Measurements from ENCODE around the gene EAF2. TPM values are rescaled to one million over a fixed set of nuclear protein-coding genes. Genes with fewer than 3 reads are reported as not detected.
A peak's percentile ranks its signal among the peaks of the same experiment; 100 is the strongest.
"Not testable (repeated sequence)": the region's sequence is repeated elsewhere in the genome, so short reads cannot be mapped to it uniquely, and the experiment has no call there.

EAF2 gene
- total RNA-seq, 1 donor from 2014 or later = 2.6 TPM

- no peak for ATAC-seq (ENCODE audit: poor library complexity)
- no peak for DNase-seq
- intact Hi-C loops (cut with DNase I) = no loop called here
These were observed 9.9 kb downstream of the EAF2 start for GRCh38 chr3:121844892-121845291.

GRCh38 chr3:121852256-121852655, 17.2 kb downstream of the EAF2 start:
- no peak for ATAC-seq (ENCODE audit: poor library complexity)
- DNase-seq = no peak
- intact Hi-C loops (cut with DNase I) = no loop called here

GRCh38 chr3:121855555-121855954, 20.5 kb downstream of the EAF2 start:
- intact Hi-C loops (cut with DNase I) = no loop called here
- ATAC-seq (ENCODE audit: poor library complexity) = no peak

GRCh38 chr3:121857778-121858177, 22.8 kb downstream of the EAF2 start:
- ATAC-seq (ENCODE audit: poor library complexity); DNase-seq; intact Hi-C loops (cut with DNase I): not testable (repeated sequence)

More at GRCh38 chr3:121855555-121855954, 20.5 kb downstream of the EAF2 start:
- no peak for DNase-seq

- ATAC-seq (ENCODE audit: poor library complexity); DNase-seq; intact Hi-C loops (cut with DNase I): not testable (repeated sequence)
These were observed 28.2 kb downstream of the EAF2 start for GRCh38 chr3:121863247-121863646.

- intact Hi-C loops (cut with DNase I) = no loop called here
- DNase-seq (no peak), ATAC-seq (ENCODE audit: poor library complexity) (no peak)
These were observed 28.8 kb downstream of the EAF2 start for GRCh38 chr3:121863801-121864200.

GRCh38 chr3:121869736-121870135, 34.7 kb downstream of the EAF2 start:
- no peak for ATAC-seq (ENCODE audit: poor library complexity)

GRCh38 chr3:121870717-121871116, 35.7 kb downstream of the EAF2 start:
- ATAC-seq (ENCODE audit: poor library complexity) (no peak), DNase-seq (no peak)
- intact Hi-C loops (cut with DNase I) = no loop called here

More at GRCh38 chr3:121869736-121870135, 34.7 kb downstream of the EAF2 start:
- intact Hi-C loops (cut with DNase I) = no loop called here
- no peak for DNase-seq

- DNase-seq (no peak), ATAC-seq (ENCODE audit: poor library complexity) (no peak)
- intact Hi-C loops (cut with DNase I) = no loop called here
These were observed 36.4 kb downstream of the EAF2 start for GRCh38 chr3:121871430-121871829.

- DNase-seq = no peak
- ATAC-seq (ENCODE audit: poor library complexity) = no peak
- intact Hi-C loops (cut with DNase I) = no loop called here
These were observed 43.4 kb downstream of the EAF2 start for GRCh38 chr3:121878411-121878810.

GRCh38 chr3:121883507-121883906, 48.5 kb downstream of the EAF2 start:
- intact Hi-C loops (cut with DNase I) = no loop called here
- ATAC-seq (ENCODE audit: poor library complexity) (no peak), DNase-seq (no peak)

GRCh38 chr3:121885386-121885785, 50.4 kb downstream of the EAF2 start:
- ATAC-seq (ENCODE audit: poor library complexity) (no peak), DNase-seq (no peak)

GRCh38 chr3:121894301-121894990, 59.4 kb downstream of the EAF2 start, which contains the start of gene SLC15A2:
TSS of gene SLC15A2 (plus strand) at chr3:121894401. CDS start at chr3:121894477, 76 bp downstream.
- peak; percentile 92 for ATAC-seq (ENCODE audit: poor library complexity)
- DNase-seq = peak; percentile 44
- intact Hi-C loops (cut with DNase I) = no loop called here

More at GRCh38 chr3:121885386-121885785, 50.4 kb downstream of the EAF2 start:
- intact Hi-C loops (cut with DNase I) = no loop called here

- ATAC-seq (ENCODE audit: poor library complexity) = peak; percentile 88
- intact Hi-C loops (cut with DNase I) = no loop called here
These were observed 60.1 kb downstream of the EAF2 start for GRCh38 chr3:121895121-121895520.

GRCh38 chr3:121895736-121896135, 60.7 kb downstream of the EAF2 start:
- DNase-seq (no peak), ATAC-seq (ENCODE audit: poor library complexity) (peak; percentile 32)
- intact Hi-C loops (cut with DNase I) = no loop called here

More at GRCh38 chr3:121895121-121895520, 60.1 kb downstream of the EAF2 start:
- DNase-seq = no peak

GRCh38 chr3:121896823-121897222, 61.8 kb downstream of the EAF2 start:
- no peak for DNase-seq
- ATAC-seq (ENCODE audit: poor library complexity) = no peak
- intact Hi-C loops (cut with DNase I) = no loop called here

GRCh38 chr3:121897296-121897695, 62.3 kb downstream of the EAF2 start:
- intact Hi-C loops (cut with DNase I) = no loop called here
- no peak for DNase-seq
- no peak for ATAC-seq (ENCODE audit: poor library complexity)

- ATAC-seq (ENCODE audit: poor library complexity) (no peak), DNase-seq (no peak)
- intact Hi-C loops (cut with DNase I) = no loop called here
These were observed 78.4 kb downstream of the EAF2 start for GRCh38 chr3:121913305-121913990.

- intact Hi-C loops (cut with DNase I) = no loop called here
- ATAC-seq (ENCODE audit: poor library complexity) = peak; percentile 68
- peak; percentile 43 for DNase-seq
These were observed 79.3 kb downstream of the EAF2 start for GRCh38 chr3:121914081-121914998.
